ENCODE measurements around the gene C10orf67. TPM values are rescaled to one million over a fixed set of nuclear protein-coding genes. Genes with fewer than 3 reads are reported as not detected.

Gene C10orf67
- total RNA-seq, 1 experiment from 2014 or later: 0.21 TPM

GRCh38 chr10:23316406-23316805 lies 28.2 kb downstream of the C10orf67 start:
- no peak for DNase-seq (ENCODE audit: unreplicated experiment)
- H3K4me3 Mint-ChIP-seq (ENCODE audit: unreplicated experiment): no peak overlapping the region
- no TSS peak for BruUV-seq (replicated peaks)
- ChIA-PET CTCF (interaction anchor here (0.6 to 13.9 kb wide), 15 partner anchors 9 to 632 kb away, joined by 3 to 304 read pairs (median 4); no protein-coding TSS in a partner anchor), POLR2A (interaction anchor here (0.8 kb wide), 1 partner anchor 200 kb away, joined by 3 read pairs; no protein-coding TSS in a partner anchor)
- no peaks in the 10 kb centered on the region for H3K36me3 Mint-ChIP-seq (ENCODE audit: insufficient read depth, unreplicated experiment)
- no peaks in the 10 kb centered on the region for H3K9me3 Mint-ChIP-seq (ENCODE audit: unreplicated experiment)
- TF ChIP-seq, protein P1, sequence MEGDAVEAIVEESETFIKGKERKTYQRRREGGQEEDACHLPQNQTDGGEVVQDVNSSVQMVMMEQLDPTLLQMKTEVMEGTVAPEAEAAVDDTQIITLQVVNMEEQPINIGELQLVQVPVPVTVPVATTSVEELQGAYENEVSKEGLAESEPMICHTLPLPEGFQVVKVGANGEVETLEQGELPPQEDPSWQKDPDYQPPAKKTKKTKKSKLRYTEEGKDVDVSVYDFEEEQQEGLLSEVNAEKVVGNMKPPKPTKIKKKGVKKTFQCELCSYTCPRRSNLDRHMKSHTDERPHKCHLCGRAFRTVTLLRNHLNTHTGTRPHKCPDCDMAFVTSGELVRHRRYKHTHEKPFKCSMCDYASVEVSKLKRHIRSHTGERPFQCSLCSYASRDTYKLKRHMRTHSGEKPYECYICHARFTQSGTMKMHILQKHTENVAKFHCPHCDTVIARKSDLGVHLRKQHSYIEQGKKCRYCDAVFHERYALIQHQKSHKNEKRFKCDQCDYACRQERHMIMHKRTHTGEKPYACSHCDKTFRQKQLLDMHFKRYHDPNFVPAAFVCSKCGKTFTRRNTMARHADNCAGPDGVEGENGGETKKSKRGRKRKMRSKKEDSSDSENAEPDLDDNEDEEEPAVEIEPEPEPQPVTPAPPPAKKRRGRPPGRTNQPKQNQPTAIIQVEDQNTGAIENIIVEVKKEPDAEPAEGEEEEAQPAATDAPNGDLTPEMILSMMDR (IDR thresholded peaks at IDR 0.05; ENCODE audit: unreplicated experiment): no peak
- no peaks in the 10 kb centered on the region for H3K27me3 Mint-ChIP-seq (ENCODE audit: insufficient read depth, unreplicated experiment)
- H3K4me1 Mint-ChIP-seq (ENCODE audit: insufficient read depth, unreplicated experiment): no peaks in the 10 kb centered on the region
- H3K27ac Mint-ChIP-seq (ENCODE audit: low read depth, unreplicated experiment): no peak overlapping the region
- intact Hi-C loops (cut with micrococcal nuclease): no loop called here

DNA sequence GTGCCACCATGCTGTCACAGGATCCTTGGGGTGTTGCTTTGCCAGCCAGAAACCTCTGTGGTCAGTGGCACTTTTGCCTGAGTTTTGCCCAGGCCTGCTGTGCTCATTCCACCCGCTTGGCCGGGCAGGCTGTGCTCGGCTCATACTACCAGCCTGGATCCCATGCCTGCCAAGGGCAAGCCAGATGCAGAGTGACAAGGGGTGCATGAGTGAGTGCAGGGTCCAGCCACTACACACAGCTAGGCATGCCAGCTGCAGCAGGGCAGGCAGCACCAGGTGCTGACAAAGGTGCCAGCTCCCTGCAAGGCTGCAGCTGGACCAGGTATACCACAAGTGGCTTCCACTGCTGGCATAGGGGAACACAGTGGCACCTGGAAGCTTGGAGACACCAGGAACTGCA lies 28.6 kb downstream of the C10orf67 start:
- H3K27ac Mint-ChIP-seq (ENCODE audit: low read depth, unreplicated experiment): no peak overlapping the region

DNA sequence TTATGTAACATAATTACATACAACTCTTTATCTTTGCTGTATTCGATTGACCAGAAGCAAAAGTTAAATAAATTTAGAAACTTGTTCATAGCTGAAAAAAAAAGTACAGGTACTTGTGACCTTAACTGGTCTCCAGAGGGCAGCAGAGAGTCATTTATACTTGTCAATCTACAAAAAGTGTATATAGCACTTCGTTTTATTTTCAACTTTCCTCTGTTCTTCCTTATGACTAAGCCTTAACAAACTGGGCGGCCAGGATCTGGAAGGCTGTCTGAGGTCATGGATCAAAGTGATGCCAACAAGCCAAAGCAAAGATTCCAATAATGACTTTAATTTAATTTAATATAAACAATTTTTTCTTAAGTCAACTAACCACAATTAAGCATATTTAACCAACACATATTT lies 29.8 kb downstream of the C10orf67 start:
- no peaks in the 10 kb centered on the region for H3K9me3 Mint-ChIP-seq (ENCODE audit: unreplicated experiment)
- H3K36me3 Mint-ChIP-seq (ENCODE audit: insufficient read depth, unreplicated experiment): no peaks in the 10 kb centered on the region
- no peak overlapping the region for H3K4me3 Mint-ChIP-seq (ENCODE audit: unreplicated experiment)
- H3K4me1 Mint-ChIP-seq (ENCODE audit: insufficient read depth, unreplicated experiment): no peaks in the 10 kb centered on the region
- intact Hi-C loops (cut with micrococcal nuclease): loop anchor here (1.0 to 2.0 kb wide), 5 partner anchors 126 to 388 kb away; no protein-coding TSS in a partner anchor
- DNase-seq (ENCODE audit: unreplicated experiment): peak; percentile 90
- no TSS peak for BruUV-seq (replicated peaks)
- no peak overlapping the region for H3K27ac Mint-ChIP-seq (ENCODE audit: low read depth, unreplicated experiment)
- TF ChIP-seq, protein P1 (IDR thresholded peaks at IDR 0.05; ENCODE audit: unreplicated experiment): peak; percentile 67
- POLR2A ChIA-PET: interaction anchor here (0.8 to 2.0 kb wide), 6 partner anchors 13 to 388 kb away, joined by 3 to 10 read pairs (median 5); no protein-coding TSS in a partner anchor
- CTCF ChIA-PET: interaction anchor here (0.5 to 13.9 kb wide), 56 partner anchors 10 to 1530 kb away, joined by 3 to 304 read pairs (median 4); partner anchors contain the start of gene OTUD1
- H3K27me3 Mint-ChIP-seq (ENCODE audit: insufficient read depth, unreplicated experiment): no peaks in the 10 kb centered on the region

More for the DNA sequence above, 28.6 kb downstream of the C10orf67 start:
- DNase-seq (ENCODE audit: unreplicated experiment): no peak
- no peaks in the 10 kb centered on the region for H3K4me1 Mint-ChIP-seq (ENCODE audit: insufficient read depth, unreplicated experiment)
- no TSS peak for BruUV-seq (replicated peaks)
- intact Hi-C loops (cut with micrococcal nuclease): loop anchor here (1.0 to 2.0 kb wide), 4 partner anchors 125 to 387 kb away; no protein-coding TSS in a partner anchor
- TF ChIP-seq, protein P1 (IDR thresholded peaks at IDR 0.05; ENCODE audit: unreplicated experiment): no peak
- POLR2A ChIA-PET: interaction anchor here (0.8 to 1.5 kb wide), 2 partner anchors 200 to 213 kb away, joined by 3 to 10 read pairs; no protein-coding TSS in a partner anchor
- CTCF ChIA-PET: interaction anchor here (0.6 to 13.9 kb wide), 22 partner anchors 12 to 632 kb away, joined by 3 to 304 read pairs (median 4); no protein-coding TSS in a partner anchor
- H3K36me3 Mint-ChIP-seq (ENCODE audit: insufficient read depth, unreplicated experiment): no peaks in the 10 kb centered on the region
- no peaks in the 10 kb centered on the region for H3K27me3 Mint-ChIP-seq (ENCODE audit: insufficient read depth, unreplicated experiment)
- no peak overlapping the region for H3K4me3 Mint-ChIP-seq (ENCODE audit: unreplicated experiment)
- H3K9me3 Mint-ChIP-seq (ENCODE audit: unreplicated experiment): no peaks in the 10 kb centered on the region

DNA sequence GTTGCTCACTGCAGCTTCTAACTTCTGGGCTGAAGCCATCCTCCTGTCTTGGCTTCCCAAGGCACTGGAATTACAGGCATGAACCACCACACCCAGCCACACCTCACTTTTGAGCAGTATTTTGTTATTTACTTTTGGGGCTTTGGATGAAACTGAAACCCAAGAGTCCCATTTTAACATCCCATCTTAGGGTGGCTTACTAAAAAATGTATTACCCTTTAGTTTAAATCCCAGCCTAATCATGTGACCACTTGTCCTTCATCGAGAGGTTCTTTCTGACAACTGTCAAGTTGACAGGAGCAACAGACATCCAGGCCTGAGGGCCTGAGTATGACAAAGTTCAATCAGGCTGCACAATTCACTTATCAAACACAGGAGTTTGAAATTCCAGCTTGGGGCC lies 33.6 kb downstream of the C10orf67 start:
- no peak for DNase-seq (ENCODE audit: unreplicated experiment)
- Mint-ChIP-seq H3K4me3 (ENCODE audit: unreplicated experiment) (no peak overlapping the region), H3K27ac (ENCODE audit: low read depth, unreplicated experiment) (no peak overlapping the region), H3K27me3 (ENCODE audit: insufficient read depth, unreplicated experiment) (peaks cover 14% of the 10 kb centered on the region), H3K9me3 (ENCODE audit: unreplicated experiment) (no peaks in the 10 kb centered on the region), H3K36me3 (ENCODE audit: insufficient read depth, unreplicated experiment) (no peaks in the 10 kb centered on the region), H3K4me1 (ENCODE audit: insufficient read depth, unreplicated experiment) (no peaks in the 10 kb centered on the region)
- TF ChIP-seq, protein P1 (IDR thresholded peaks at IDR 0.05; ENCODE audit: unreplicated experiment): no peak
- POLR2A ChIA-PET: no interaction called here
- intact Hi-C loops (cut with micrococcal nuclease): no loop called here
- BruUV-seq (replicated peaks): no TSS peak
- CTCF ChIA-PET: interaction anchor here (4.9 to 13.9 kb wide), 2 partner anchors 217 to 345 kb away, joined by 30 to 304 read pairs; no protein-coding TSS in a partner anchor
